ENCODE data around the gene TTBK1. TPM values are rescaled to one million over a fixed set of nuclear protein-coding genes. Genes with fewer than 3 reads are reported as not detected.

TTBK1 gene
- total RNA-seq, 1 experiment from 2014 or later, result not detected

DNA sequence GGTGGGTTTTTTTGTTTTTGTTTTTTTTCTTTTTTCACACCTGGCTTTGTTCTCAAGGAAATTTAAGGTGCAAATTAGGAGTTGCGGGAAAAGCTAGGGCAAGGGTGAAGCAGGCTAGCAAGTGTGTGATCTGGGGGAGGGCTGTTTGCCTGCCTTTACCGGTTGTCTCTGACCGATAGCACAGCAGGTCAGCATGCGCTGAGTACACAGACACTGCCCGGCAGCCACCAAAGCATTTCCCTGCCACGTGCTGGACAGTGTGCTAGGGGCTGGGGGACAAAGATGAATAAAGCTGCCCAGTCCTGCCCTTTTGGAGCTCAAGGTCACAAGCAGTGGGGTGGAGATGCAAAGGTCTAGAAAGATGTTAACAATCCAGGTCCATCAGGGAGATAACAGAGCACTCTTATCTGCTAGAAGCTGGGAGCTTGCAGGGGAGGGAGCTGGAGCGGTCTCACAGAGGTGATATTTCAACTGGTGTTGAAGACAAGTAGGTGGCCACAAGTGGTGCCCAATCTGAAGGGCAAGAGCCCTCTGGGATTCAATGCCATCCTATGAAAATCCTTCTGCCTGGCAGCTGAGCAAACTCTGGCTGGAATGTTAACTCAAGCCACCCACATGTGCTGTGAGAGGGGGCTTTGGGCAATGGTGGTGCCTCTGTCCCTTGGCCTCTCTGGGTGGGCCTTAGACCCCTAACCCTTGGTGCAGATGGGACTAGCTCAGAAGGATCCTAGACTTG, 24.5 kb downstream of the TTBK1 start:
- Histone ChIP-seq H3K4me3 (ENCODE audit: low read depth, low read length, poor library complexity, severe bottlenecking) (no peak overlapping the region), H3K27me3 (replicated peaks; ENCODE audit: insufficient read depth, low read depth, low read length, poor library complexity) (no peaks in the 10 kb centered on the region), H3K4me1 (ENCODE audit: insufficient read depth, low read length, poor library complexity, severe bottlenecking) (peaks cover 15% of the 10 kb centered on the region), H3K9me3 (ENCODE audit: low read depth, low read length, poor library complexity, severe bottlenecking) (no peaks in the 10 kb centered on the region), H3K36me3 (ENCODE audit: insufficient read depth, low read length, poor library complexity, severe bottlenecking) (no peaks in the 10 kb centered on the region), H3K27ac (ENCODE audit: low read depth, low read length, poor library complexity, severe bottlenecking) (no peak overlapping the region)
- no peak for DNase-seq (ENCODE audit: low spot score)
- TF ChIP-seq, protein P1, sequence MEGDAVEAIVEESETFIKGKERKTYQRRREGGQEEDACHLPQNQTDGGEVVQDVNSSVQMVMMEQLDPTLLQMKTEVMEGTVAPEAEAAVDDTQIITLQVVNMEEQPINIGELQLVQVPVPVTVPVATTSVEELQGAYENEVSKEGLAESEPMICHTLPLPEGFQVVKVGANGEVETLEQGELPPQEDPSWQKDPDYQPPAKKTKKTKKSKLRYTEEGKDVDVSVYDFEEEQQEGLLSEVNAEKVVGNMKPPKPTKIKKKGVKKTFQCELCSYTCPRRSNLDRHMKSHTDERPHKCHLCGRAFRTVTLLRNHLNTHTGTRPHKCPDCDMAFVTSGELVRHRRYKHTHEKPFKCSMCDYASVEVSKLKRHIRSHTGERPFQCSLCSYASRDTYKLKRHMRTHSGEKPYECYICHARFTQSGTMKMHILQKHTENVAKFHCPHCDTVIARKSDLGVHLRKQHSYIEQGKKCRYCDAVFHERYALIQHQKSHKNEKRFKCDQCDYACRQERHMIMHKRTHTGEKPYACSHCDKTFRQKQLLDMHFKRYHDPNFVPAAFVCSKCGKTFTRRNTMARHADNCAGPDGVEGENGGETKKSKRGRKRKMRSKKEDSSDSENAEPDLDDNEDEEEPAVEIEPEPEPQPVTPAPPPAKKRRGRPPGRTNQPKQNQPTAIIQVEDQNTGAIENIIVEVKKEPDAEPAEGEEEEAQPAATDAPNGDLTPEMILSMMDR (conservative IDR thresholded peaks at IDR 0.05; ENCODE audit: low read depth, low read length), result no peak
- ChIA-PET CTCF (no interaction called here), POLR2A (ENCODE audit: low non-redundant PET) (no interaction called here)
- BruUV-seq (replicated peaks), result no TSS peak
- intact Hi-C loops (cut with micrococcal nuclease; ENCODE audit: unreplicated experiment), result loop anchor here (10.0 kb wide), 1 partner anchor 237 kb away; no protein-coding TSS in a partner anchor

DNA sequence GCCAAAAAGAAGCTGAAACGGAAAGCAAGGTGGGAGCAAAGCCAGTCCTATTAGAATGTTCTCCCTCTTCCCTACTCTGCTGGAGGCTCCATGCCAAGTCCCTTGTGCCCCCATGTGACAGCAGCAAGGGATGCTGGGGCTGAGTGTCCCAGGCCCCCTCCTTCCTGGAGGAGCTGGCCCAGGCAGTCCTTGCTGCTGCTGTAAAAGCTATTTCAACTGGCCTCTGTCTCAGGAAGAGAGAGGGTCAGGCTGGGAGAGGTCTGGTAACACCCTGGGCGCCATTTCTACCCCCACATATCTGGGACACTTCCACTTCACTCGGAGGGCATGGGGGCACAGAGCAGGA, 25.0 kb downstream of the TTBK1 start:
- ChIA-PET CTCF (interaction anchor here (0.9 kb wide), 1 partner anchor 39 kb away, joined by 3 read pairs; the partner anchor contains the start of gene DNPH1), POLR2A (ENCODE audit: low non-redundant PET) (no interaction called here)
- intact Hi-C loops (cut with micrococcal nuclease; ENCODE audit: unreplicated experiment), result loop anchor here (10.0 kb wide), 1 partner anchor 236 kb away; no protein-coding TSS in a partner anchor
- TF ChIP-seq EZH2 (IDR thresholded peaks at IDR 0.05; ENCODE audit: borderline replicate concordance, low read depth, low read length, poor library complexity, severe bottlenecking), result no peak
- TF ChIP-seq, protein P1 (conservative IDR thresholded peaks at IDR 0.05; ENCODE audit: low read depth, low read length), result no peak
- DNase-seq (ENCODE audit: low spot score), result no peak
- H3K4me3 ChIP-seq (ENCODE audit: low read depth, low read length, poor library complexity, severe bottlenecking), result no peak overlapping the region
- H3K27ac ChIP-seq (ENCODE audit: low read depth, low read length, poor library complexity, severe bottlenecking), result no peak overlapping the region
- peaks cover 15% of the 10 kb centered on the region for H3K4me1 ChIP-seq (ENCODE audit: insufficient read depth, low read length, poor library complexity, severe bottlenecking)
- no TSS peak for BruUV-seq (replicated peaks)
- no peaks in the 10 kb centered on the region for H3K9me3 ChIP-seq (ENCODE audit: low read depth, low read length, poor library complexity, severe bottlenecking)
- H3K36me3 ChIP-seq (ENCODE audit: insufficient read depth, low read length, poor library complexity, severe bottlenecking), result no peaks in the 10 kb centered on the region
- no peaks in the 10 kb centered on the region for H3K27me3 ChIP-seq (replicated peaks; ENCODE audit: insufficient read depth, low read depth, low read length, poor library complexity)

GRCh38 chr6:43268782-43269272, 25.5 kb downstream of the TTBK1 start:
- Histone ChIP-seq H3K27me3 (replicated peaks; ENCODE audit: insufficient read depth, low read depth, low read length, poor library complexity) (no peaks in the 10 kb centered on the region), H3K36me3 (ENCODE audit: insufficient read depth, low read length, poor library complexity, severe bottlenecking) (no peaks in the 10 kb centered on the region), H3K27ac (ENCODE audit: low read depth, low read length, poor library complexity, severe bottlenecking) (no peak overlapping the region), H3K4me1 (ENCODE audit: insufficient read depth, low read length, poor library complexity, severe bottlenecking) (peaks cover 15% of the 10 kb centered on the region), H3K9me3 (ENCODE audit: low read depth, low read length, poor library complexity, severe bottlenecking) (no peaks in the 10 kb centered on the region), H3K4me3 (ENCODE audit: low read depth, low read length, poor library complexity, severe bottlenecking) (no peak overlapping the region)
- ChIA-PET POLR2A (ENCODE audit: low non-redundant PET) (no interaction called here), CTCF (interaction anchor here (0.9 kb wide), 1 partner anchor 40 kb away, joined by 3 read pairs; the partner anchor contains the start of gene DNPH1)
- TF ChIP-seq, protein P1 (conservative IDR thresholded peaks at IDR 0.05; ENCODE audit: low read depth, low read length), result no peak
- TF ChIP-seq EZH2 (IDR thresholded peaks at IDR 0.05; ENCODE audit: borderline replicate concordance, low read depth, low read length, poor library complexity, severe bottlenecking), result no peak
- no TSS peak for BruUV-seq (replicated peaks)
- DNase-seq (ENCODE audit: low spot score), result no peak
- intact Hi-C loops (cut with micrococcal nuclease; ENCODE audit: unreplicated experiment), result loop anchor here (10.0 kb wide), 1 partner anchor 236 kb away; no protein-coding TSS in a partner anchor

Data from A673 (cell line).